Raji (cell line): Measurements from ENCODE around the gene ALK.

Experiments
- POLR2A ChIP-seq: IDR thresholded peaks from 2 replicates; pipeline ENCODE4 v1.6.1; 2011; ENCODE audit warnings: low read depth, low read length, control low read depth; ENCODE audit not compliant: insufficient read depth

ALK gene

GRCh38 chr2:29829841-29830240 is 91.5 kb downstream of the ALK start:
- TF ChIP-seq POLR2A, result no peak

- no peak for TF ChIP-seq POLR2A
Observed at GRCh38 chr2:29821591-29821990, 99.8 kb downstream of the ALK start.

DNA sequence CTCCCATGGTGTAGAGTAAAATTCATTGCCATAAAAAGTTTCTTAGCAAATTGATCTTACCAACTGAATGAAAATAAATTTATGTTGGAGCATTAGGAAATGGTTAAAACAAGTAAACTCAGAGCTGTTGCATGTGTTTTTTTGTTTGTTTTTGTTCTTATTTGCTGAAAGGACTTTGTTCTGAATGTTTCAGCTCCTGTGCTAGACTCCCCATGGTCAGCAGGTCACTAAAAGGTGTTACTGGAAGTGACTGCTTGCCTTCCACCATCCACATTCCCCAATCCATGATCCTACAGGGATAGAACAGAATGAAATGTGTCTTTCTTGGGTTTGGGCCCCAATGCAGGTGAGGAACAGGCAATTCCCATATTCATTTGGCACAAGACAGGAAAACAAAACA is 101.8 kb downstream of the ALK start:
- no peak for TF ChIP-seq POLR2A

DNA sequence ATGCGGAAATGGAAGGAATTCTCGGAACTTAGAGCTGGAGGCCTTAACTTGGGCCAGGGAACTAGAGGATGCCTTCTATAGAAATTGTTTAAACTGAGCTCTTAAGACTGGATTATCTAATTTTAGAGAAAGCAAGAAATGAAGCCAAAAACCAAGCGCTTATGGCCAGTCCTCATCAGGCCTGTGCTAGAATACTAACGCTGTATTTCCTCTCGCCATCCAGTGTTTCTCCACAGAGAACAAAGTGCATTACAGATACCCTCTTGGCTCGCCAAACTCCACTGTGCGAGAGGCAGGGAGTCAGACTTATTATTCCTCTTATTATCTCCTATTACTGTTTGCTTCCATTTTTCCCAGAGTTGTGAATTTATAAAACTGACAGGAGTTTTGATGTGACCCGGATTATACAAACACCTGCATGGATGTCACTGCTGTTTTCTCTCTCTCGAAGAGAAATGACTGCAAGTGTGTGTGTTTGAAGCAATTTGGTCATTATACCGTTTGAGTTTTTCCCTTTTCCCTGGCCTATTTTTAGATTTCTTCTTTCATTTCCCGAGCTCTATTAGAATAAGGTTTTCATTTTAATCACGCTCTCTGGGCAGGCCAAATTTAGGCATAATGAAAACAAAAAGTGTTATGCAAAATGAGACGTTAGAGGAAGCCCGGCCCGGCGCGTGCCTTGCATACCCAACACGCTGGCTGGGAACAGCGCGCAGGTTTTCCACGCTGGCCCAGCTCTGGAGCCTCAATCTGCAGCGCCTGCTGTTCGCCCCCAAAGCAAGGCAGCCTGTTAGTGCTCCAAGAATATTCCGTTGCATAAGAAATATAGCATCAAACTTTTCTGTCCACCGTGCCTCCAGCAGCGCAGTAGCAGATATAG is 103.3 kb downstream of the ALK start:
- no peak for TF ChIP-seq POLR2A

- no peak for TF ChIP-seq POLR2A
Observed at GRCh38 chr2:29817299-29817698, 104.1 kb downstream of the ALK start.

DNA sequence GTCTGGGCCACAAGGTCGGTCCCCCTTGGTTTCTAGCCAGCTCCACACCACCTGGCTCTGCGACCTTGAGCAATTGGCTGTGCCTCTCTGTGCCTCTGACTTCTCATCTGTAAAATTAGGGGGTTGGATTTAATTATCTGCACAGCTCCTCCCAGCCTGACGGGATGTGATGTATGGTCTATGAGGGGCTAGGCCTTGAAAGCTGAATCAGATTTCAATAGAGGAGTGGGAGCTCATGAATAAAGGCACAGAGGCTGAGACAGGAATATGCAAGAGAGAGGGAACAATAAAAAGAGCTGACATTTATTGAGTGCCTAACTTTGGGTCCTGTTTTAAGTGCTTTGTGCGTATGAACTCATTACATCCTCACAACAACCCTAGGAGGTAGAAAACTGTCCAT is 104.7 kb downstream of the ALK start:
- no peak for TF ChIP-seq POLR2A

DNA sequence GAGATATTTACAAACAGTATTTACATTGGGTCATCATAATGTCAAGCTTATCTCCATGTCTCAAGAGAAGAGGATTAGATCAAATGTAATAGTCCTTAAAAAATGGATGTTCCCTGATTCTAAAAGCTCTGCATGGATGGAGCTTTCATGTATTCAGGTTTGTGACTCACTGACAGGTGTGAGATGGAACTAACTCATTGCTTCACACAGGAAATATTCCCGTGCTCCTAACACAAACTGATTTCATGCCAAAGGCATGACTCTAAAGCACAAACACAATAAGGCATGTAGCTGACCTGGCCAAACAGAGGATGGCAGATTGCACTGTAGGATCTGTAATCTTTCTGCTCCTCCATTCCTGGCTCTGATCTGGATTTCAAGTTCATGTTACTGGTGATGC is 110.0 kb downstream of the ALK start:
- TF ChIP-seq POLR2A, result no peak

DNA sequence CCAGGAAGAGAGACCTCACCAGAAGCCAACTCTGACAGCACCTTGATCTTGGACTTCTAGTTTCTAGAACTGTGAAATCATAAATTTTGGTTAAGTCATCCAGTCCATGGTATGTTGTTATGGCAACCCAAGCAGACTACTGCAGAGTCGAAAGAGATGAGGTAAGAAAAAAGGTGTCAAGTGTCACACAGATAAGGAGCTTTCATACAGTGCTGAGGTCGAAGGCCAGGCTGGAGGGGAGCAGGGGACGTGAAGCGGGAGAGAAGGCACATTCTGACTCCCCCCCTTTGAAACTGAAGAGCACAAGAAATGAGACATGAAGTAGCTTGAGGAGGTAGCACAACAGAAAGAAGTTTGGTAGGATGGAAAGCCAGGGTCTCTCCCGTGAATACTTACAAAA is 110.4 kb downstream of the ALK start:
- no peak for TF ChIP-seq POLR2A

- TF ChIP-seq POLR2A, result no peak
Observed at GRCh38 chr2:29808321-29808720, 113.1 kb downstream of the ALK start.

- TF ChIP-seq POLR2A, result no peak
Observed at GRCh38 chr2:29807082-29807481, 114.3 kb downstream of the ALK start.

DNA sequence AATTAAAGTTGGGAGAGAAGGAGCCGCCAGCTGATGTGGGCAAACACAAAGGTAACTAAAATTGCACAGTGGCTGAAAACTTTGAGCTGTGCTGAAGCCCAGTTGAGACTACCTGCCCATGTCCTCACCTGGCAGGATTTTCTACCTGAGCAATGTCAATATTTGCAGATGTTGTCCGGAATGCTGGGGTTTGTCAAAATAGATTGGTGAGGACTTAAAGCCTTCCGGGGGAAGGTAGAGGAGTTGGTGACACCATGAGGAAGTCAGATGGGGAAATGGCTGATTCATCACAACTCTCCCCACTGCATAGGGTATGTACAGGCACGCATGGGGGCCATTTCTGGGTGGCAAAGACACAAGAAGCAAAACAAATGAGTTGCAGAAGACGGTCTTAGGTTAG is 114.9 kb downstream of the ALK start:
- no peak for TF ChIP-seq POLR2A

DNA sequence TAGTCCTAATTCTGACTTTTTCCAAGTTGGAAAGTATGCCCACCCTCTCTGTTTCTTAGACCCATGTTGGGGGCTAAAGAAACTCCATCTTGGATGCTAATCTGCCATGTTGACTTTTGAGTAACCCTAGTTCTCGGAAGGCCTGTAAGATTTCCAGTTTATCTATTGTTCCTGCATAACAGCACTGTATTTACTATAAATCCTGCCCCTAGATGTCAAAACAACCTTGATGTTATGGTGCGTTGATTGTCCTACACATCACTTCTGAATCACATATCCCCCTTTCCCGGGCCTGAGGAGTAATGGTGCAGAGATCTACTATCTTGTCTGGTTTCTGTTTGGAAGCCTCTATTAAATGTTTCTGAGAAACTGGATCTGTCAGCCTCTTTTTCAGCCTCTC is 116.7 kb downstream of the ALK start:
- TF ChIP-seq POLR2A, result no peak

- TF ChIP-seq POLR2A, result no peak
Observed at GRCh38 chr2:29803537-29803936, 117.8 kb downstream of the ALK start.

- TF ChIP-seq POLR2A, result no peak
Observed at GRCh38 chr2:29802986-29803385, 118.4 kb downstream of the ALK start.

DNA sequence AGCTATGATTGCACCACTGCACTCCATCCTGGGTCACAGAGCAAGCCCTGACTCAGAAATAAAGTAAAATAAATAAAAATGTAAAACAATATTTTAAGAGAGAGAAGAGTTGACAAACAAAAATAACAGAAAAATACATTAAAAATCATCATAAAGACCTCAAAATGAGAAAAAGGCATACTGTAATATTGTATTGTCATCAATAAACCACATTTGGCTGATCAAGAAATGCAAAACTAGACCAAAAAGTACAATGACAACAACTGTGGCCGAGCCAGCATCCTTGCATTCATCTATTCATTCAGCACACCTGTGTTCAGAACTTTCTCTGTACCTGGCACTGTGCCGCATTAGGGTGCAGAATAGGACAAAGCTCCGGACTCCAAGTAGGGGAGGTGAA is 121.8 kb downstream of the ALK start:
- no peak for TF ChIP-seq POLR2A

- no peak for TF ChIP-seq POLR2A
Observed at GRCh38 chr2:29797916-29798315, 123.5 kb downstream of the ALK start.

GRCh38 chr2:29796446-29796845 is 124.9 kb downstream of the ALK start:
- TF ChIP-seq POLR2A, result no peak
